Fibroblast of skin of abdomen (primary cell): Measurements from ENCODE around the gene MINPP1.
"Not testable (repeated sequence)": the region's sequence is repeated elsewhere in the genome, so short reads cannot be mapped to it uniquely, and the experiment has no call there.

Experiments
- DNase-seq: peaks from one replicate; pipeline ENCODE4 v3.0.0-alpha.2; 2013

The MINPP1 gene

DNA sequence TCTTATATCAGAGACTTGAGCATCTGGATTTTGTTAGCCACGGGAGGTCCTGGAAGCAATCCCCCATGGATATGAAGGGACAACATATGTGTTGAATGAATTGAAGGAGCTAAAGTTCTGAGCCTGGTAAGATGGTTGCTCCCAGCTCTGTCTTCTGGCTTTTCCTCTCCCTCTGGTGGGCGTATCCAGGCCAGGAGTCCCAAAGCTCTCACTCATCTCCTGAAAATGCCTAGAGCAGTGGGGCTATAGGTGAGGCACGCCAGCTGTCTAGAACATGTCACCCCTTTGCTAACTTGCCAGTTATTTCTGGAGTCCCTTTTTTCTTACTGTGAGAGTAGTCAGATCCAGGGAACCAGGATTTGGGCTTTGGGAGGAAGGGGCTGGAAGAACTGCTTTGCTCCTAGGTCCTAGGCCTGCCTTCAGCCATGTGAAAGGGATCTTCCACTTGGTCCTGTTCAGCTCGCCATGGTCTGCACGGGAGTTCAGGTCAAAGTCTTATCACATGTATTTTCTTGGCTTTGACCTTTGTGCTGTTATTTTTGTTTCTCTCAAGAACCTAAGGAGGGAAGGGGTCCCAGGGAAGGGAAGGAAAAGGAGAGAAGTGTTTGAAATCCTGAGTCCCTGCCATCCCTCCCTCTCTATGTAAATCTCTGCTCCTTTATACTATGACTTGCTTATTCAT is 73.6 kb downstream of the MINPP1 start:
- DNase-seq: peak; percentile 24

GRCh38 chr10:87578842-87579401 is 74.2 kb downstream of the MINPP1 start:
- peak; percentile 17 for DNase-seq

DNA sequence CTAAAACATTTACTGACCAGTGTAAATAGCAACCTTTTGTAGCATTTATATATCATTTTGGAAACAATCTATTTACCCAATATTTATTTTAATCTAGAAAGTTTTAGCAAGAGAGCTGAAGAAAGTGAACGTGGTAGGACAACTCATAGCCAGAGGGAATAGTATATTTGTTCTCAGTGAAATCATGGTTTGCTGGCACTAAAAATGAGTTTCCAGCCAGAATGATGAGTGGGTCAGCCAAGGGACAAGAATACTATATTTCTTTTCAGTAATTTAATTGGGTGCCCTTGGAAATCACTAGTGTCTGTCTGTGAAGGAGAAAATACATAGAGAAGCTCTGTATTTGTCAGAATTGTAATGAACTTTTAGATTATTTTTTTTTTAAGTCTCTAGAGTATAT is 74.9 kb downstream of the MINPP1 start:
- no peak for DNase-seq

DNA sequence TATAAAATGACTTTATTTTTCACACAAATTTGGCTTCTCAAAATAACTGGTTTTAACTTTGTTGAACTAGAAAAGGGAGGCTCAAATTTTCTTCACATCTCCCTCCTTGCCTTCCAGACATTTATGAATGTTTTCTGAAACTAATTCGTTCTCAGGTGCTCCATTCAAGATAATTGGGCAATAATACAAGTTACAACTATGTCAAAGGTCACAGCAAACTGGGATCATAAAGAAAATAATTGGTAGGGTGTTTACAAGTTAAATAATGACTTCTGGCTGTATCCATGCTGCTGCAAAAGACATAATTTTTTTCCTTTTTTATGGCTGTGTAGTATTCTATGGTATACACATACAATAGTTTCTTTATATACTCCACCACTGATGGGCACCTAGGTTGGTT is 75.3 kb downstream of the MINPP1 start:
- DNase-seq: no peak

DNA sequence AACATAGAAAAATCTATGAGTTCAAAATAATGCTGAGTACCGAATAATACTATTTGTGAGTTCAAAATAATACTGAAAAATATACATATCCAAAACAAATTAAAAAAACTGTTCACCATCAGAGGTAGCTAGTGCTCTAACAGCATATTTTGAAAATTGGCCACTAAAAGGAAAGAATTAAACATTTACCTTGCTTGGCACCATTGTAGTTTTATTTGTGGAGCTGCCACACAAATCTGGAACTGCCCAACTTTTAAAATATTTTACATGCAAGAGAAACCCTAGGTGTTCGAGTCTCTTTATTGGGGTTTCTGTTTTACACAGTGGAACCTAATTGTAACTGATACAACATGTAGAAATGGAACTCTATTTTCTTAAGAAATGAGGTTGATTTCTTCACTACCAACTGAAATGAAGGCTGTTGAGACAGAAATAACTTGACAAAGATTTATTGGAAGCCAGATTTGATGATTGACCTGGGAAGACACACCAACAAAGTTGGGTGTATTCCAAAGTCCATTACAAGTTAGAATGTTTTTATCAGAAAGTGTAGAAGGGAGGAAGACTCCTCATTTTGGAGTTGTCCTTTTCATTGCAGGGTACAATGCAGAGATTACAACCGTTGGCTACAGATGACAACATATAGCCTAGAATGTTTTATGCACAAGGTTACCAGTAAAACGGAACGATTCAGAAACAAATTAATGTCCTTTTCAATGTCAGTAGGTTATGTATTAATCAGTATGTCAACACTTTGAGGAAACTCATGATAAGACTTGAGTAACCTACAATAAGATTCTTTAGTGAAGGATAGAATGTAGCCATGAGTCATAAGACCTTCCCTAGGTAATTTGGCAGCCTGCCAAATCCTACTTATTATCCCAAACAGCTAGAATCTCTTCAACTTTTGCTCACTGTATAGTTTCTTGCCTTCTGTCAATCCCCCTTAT is 81.1 kb downstream of the MINPP1 start:
- peak; percentile 50 for DNase-seq

DNA sequence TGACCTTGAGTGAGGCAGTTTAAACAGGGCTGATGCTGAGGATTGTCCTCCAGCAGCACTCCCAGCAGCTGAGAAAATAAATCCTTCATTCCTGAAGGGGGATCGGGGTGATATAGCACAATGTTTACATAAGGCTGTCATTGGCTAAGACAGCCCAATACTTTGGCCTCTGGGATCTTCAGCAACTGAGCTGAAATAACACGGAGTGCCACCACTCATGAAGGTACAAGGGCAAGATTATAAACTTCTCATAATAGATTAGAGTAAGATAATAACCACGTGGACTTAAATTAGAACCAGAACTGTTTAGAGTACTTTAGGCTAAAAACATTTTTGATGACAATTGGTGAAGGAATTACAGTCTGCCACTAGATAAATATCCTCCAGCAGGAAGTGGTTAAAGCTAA is 85.0 kb downstream of the MINPP1 start:
- DNase-seq: peak; percentile 47

DNA sequence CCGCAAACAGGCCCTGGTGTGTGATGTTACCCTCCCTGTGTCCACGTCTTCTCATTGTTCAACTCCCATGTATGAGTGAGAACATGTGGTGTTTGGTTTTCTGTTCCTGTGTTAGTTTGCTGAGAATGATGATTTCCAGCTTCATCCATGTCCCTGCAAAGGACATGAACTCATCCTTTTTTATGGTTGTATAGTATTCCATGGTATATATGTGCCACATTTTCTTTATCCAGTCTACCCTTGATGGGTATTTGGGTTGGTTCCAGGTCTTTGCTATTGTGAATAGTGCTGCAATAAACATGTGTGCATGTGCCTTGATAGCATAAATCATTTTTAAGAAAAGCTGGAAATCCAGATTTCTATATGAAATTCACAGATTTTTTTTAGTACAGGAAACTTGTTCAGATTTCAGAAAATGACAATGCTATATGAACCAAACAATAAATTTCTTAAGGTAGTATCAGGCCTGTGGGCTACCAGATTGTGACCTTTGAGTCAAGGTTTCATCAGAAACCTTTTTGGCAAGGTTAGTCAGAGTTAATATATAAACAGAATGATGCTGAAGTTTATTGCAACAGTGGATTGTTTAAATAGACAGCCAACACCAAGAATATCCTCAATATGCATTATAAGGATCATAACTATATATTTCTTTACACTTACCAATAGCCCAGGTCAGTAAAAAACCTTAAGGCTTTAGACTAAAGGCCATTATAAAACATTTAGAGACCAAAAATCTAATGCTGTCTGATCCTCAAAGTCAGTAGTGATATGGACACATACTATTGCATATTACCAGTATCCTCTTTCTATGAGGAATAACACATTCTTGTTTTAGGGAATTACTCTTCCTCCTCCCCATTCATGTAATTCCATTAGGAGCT is 86.3 kb downstream of the MINPP1 start:
- no peak for DNase-seq

DNA sequence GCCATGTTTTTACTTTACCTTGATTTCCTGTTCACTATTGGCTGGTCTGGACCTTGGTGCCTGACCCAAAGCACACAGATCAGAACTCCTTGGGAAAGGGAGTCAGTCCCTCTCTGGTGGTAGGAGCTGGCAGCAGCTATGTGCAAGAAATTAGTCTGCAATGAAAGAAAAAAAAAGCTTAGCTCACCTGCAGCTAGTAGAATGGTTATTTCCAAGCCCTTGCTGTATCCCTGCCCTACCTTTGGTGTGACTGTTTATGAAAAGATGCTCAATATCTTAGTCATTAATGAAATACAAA is 86.8 kb downstream of the MINPP1 start:
- DNase-seq: no peak

DNA sequence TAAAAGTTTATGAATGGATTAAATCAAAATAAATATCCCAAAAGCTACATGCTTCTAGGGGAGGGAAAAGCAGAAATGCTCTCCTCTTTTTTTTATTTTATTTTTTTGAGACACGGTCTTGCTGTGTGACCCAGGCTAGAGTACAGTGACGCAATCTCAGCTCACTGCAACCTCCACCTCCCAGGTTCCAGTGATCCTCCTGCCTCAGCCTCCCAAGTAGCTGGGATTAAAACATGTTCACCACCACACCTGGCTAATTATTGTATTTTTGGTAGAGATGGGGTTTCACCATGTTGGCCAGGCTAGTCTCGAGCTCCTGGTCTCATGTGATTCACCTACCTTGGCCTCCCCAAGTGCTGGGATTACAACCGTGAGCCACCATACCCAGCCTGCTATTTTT is 88.2 kb downstream of the MINPP1 start:
- not testable (repeated sequence) for DNase-seq

DNA sequence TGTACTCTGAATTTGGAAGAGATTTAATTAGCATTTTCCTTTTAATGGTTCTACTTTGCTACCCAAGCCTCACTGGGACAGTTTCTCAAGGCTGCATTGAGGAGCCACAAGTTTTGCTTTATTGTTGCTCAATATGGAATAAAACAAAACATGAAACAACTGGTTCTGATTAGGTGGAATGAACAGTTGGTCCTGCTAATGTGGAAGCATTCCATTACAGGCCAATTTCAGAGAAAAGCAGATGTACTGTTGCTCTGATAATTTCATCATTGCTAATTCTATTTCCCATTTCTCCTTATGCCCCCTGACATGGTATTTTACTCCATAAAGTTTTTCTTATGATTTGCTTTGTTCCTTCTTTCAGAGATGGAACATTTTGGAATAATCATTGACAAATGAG is 89.0 kb downstream of the MINPP1 start:
- peak; percentile 50 for DNase-seq

DNA sequence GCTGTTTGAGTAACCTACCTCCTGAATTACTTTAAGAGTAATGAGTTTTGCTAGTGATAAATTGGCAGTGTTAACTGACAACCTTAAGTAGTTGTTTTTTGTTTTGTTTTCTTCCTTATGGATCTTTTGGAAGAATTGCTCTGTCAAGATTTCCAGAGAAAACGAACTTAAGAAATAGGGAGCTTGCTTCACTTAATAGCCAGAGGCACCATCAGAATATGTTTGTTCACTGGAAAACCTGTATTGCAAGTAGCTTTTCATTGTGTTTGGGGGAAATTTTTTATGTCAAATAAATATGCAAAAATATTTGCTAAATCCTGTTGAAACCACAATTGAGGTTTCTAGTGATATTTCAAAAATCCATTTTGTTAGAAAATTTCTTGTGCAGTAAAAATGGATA is 89.5 kb downstream of the MINPP1 start:
- DNase-seq: no peak

DNA sequence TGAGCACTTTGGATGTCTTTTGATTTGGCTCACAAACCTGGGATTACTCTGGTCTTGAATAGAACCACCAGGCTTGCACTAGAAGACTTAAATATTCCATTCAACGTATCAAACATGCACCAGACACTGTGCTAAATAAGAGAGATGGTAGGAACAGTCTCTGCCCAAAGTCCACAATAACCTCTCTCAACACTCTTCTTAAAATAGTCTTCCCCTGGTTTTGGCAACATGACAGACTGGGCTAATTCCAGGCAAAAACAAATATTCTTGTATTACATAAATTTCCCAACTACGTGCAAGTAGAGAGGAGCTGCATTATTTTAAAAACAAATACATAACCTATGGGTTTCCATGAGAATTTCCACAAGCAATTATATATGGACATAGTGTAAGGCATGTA is 90.2 kb downstream of the MINPP1 start:
- no peak for DNase-seq

- no peak for DNase-seq
Observed at GRCh38 chr10:87596351-87596750, 91.7 kb downstream of the MINPP1 start.

GRCh38 chr10:87598700-87599099 is 94.0 kb downstream of the MINPP1 start:
- DNase-seq: no peak

DNA sequence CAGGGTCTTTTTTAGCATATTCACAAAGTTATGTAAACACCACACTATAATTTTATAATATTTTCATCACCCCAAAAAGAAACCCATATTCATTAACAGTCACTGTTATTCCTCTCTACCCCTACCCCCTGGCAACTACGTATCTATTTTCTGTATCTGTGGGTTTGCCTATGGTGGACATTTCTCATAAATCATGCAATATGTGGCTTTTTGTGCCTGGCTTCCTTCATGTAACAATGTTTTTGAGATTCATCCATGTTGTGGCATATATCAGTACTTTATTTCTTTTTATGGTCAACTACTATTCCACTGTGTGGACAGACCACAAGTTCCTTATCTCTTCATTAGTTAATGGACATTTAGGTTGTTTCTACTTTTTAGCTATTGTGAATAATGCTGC is 95.9 kb downstream of the MINPP1 start:
- no peak for DNase-seq
